ENCODE data around the gene GFAP. TPM values are rescaled to one million over a fixed set of nuclear protein-coding genes. Genes with fewer than 3 reads are reported as not detected.

GFAP gene
- total RNA-seq, 1 experiment from 2014 or later, result 1.2 TPM

DNA sequence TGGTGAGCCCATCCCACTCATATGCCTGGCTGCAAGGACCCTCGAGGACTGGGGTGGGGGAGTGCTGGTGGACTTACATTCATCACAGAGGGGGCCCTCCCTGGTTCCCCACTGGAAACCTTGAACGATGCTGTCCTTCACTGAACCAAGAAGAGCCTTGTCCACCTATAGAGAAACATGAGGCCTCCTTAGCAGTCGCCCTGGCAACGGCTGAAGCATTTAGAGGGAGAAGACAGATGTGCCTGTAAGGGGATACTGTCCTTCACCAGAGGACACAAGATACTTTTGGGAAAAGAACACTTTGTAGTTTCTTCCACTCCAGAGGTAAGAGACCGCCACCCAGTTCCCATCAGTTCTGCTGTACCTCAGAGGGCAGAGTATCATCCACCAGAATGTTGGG is 61.1 kb downstream of the GFAP start:
- no peak overlapping the region for H2BK12ac ChIP-seq (ENCODE audit: insufficient read length, low read depth, low read length)
- H2AFZ ChIP-seq (ENCODE audit: low read length), result no peak overlapping the region
- H3K9me3 ChIP-seq (ENCODE audit: control insufficient read depth, low read depth, low read length), result no peaks in the 10 kb centered on the region
- H3K4me1 ChIP-seq (ENCODE audit: insufficient read depth, low read length), result no peaks in the 10 kb centered on the region
- H3K23me2 ChIP-seq (ENCODE audit: insufficient read length, low read depth, low read length, poor library complexity, severe bottlenecking), result no peaks in the 10 kb centered on the region
- H3K79me2 ChIP-seq (ENCODE audit: insufficient read depth, low read length), result no peaks in the 10 kb centered on the region
- no peak overlapping the region for H3K27ac ChIP-seq (ENCODE audit: insufficient read length, low read depth, low read length)
- no peak overlapping the region for H3K9ac ChIP-seq (ENCODE audit: extremely low read depth, insufficient read length, low read length)
- no peak overlapping the region for H3K23ac ChIP-seq (ENCODE audit: insufficient read length, low read depth, low read length)
- no peak overlapping the region for H3K14ac ChIP-seq (ENCODE audit: insufficient read depth, low read length)
- WGBS (ENCODE audit: extremely low coverage, insufficient read length, low lambda C conversion rate), result no CpG with 5 or more reads among the region's 5 CpGs
- no peaks in the 10 kb centered on the region for H3K79me1 ChIP-seq (ENCODE audit: insufficient read depth, low read depth, low read length, poor library complexity, severe bottlenecking)
- H2BK20ac ChIP-seq (ENCODE audit: low read depth, low read length, poor library complexity, severe bottlenecking), result no peak overlapping the region
- no peak overlapping the region for H4K91ac ChIP-seq (ENCODE audit: insufficient read length, low read depth, low read length)
- TF ChIP-seq, protein P1, sequence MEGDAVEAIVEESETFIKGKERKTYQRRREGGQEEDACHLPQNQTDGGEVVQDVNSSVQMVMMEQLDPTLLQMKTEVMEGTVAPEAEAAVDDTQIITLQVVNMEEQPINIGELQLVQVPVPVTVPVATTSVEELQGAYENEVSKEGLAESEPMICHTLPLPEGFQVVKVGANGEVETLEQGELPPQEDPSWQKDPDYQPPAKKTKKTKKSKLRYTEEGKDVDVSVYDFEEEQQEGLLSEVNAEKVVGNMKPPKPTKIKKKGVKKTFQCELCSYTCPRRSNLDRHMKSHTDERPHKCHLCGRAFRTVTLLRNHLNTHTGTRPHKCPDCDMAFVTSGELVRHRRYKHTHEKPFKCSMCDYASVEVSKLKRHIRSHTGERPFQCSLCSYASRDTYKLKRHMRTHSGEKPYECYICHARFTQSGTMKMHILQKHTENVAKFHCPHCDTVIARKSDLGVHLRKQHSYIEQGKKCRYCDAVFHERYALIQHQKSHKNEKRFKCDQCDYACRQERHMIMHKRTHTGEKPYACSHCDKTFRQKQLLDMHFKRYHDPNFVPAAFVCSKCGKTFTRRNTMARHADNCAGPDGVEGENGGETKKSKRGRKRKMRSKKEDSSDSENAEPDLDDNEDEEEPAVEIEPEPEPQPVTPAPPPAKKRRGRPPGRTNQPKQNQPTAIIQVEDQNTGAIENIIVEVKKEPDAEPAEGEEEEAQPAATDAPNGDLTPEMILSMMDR (conservative IDR thresholded peaks at IDR 0.05), result no peak
- H2BK5ac ChIP-seq (ENCODE audit: insufficient read length, low read length), result no peak overlapping the region
- H2BK120ac ChIP-seq (ENCODE audit: low read depth, low read length, poor library complexity, severe bottlenecking), result no peak overlapping the region
- no peaks in the 10 kb centered on the region; a peak in 1 of 5 replicates for H3K9me3 Mint-ChIP-seq
- no peak overlapping the region for H3K56ac ChIP-seq (ENCODE audit: insufficient read length, low read depth, low read length)
- no peak overlapping the region for H3K4ac ChIP-seq (ENCODE audit: low read depth, low read length)
- H4K5ac ChIP-seq (ENCODE audit: insufficient read length, low read depth, low read length), result no peak overlapping the region
- H2BK15ac ChIP-seq (ENCODE audit: low read depth, low read length), result no peak overlapping the region
- no peak overlapping the region for H4K8ac ChIP-seq (replicated peaks; ENCODE audit: insufficient read length, low read depth, low read length)
- H3K4me3 Mint-ChIP-seq, result no peak overlapping the region
- H3K18ac ChIP-seq (ENCODE audit: insufficient read length, low read depth, low read length), result no peak overlapping the region
- H3K4me2 ChIP-seq (ENCODE audit: insufficient read depth, insufficient read length, low read length), result no peak overlapping the region
- no peaks in the 10 kb centered on the region; a peak in 1 of 4 replicates for H3K4me1 Mint-ChIP-seq
- no peaks in the 10 kb centered on the region for H3K27me3 Mint-ChIP-seq (ENCODE audit: low read depth)
- no peaks in the 10 kb centered on the region for H3K27me3 ChIP-seq (ENCODE audit: insufficient read depth, low read length)
- DNase-seq, result no peak
- no peaks in the 10 kb centered on the region for H4K20me1 ChIP-seq (ENCODE audit: control insufficient read depth, insufficient read depth, insufficient read length)
- H3K36me3 Mint-ChIP-seq (ENCODE audit: insufficient read depth in 1 of 3, low read depth in 3 of 3), result peaks cover 65 to 94% (median 80%) of the 10 kb centered on the region in 3 experiments; a peak in 6 of 7 replicates
- H3K27ac Mint-ChIP-seq, result no peak overlapping the region
- H3T11ph ChIP-seq (ENCODE audit: low read length), result no peak overlapping the region
- no peak overlapping the region for H2AK5ac ChIP-seq (ENCODE audit: insufficient read length, low read length)

Small RNA genes lying within 50 kb of the gene (microRNA-seq; reads per million reads assigned to microRNA genes)
- 0.58 reads per million for gene MIR6783 (ENCODE audit: borderline microRNAs expressed)

Other genes starting within 250 kb of the GFAP start
- 34.1 and 34.3 TPM in 2 replicates for gene CCDC43, start 225.7 kb downstream of the GFAP start, total RNA-seq (2021)
- 24.7 and 26.1 TPM in 2 replicates for gene DBF4B, start 206.8 kb downstream of the GFAP start, total RNA-seq (2021)
- 2.7 and 4.6 TPM in 2 replicates for gene ADAM11, start 156.5 kb downstream of the GFAP start, total RNA-seq (2021)
- gene GJC1, start 85.2 kb downstream of the GFAP start, total RNA-seq (2021), result 114 and 119 TPM in 2 replicates
- gene HIGD1B, start 67.6 kb downstream of the GFAP start, total RNA-seq (2021), result not detected in 2 replicates
- gene EFTUD2, start 16.1 kb downstream of the GFAP start, total RNA-seq (2021), result 150 and 161 TPM in 2 replicates
- gene KIF18B, start 32.3 kb upstream of the GFAP start, total RNA-seq (2021), result 51.8 and 52.6 TPM in 2 replicates
- 6.0 and 6.4 TPM in 2 replicates for gene C1QL1, start 52.8 kb upstream of the GFAP start, total RNA-seq (2021)
- 48.3 and 53.2 TPM in 2 replicates for gene DCAKD, start 136.1 kb upstream of the GFAP start, total RNA-seq (2021)
- gene NMT1, start 145.8 kb upstream of the GFAP start, total RNA-seq (2021), result 150 and 151 TPM in 2 replicates
- gene PLCD3, start 217.0 kb upstream of the GFAP start, total RNA-seq (2021), result 41.6 and 48.5 TPM in 2 replicates
- 9.7 and 10.5 TPM in 2 replicates for gene ACBD4, start 220.2 kb upstream of the GFAP start, total RNA-seq (2021)
- gene HEXIM1, start 233.0 kb upstream of the GFAP start, total RNA-seq (2021), result 32.4 and 33.0 TPM in 2 replicates
- 12.5 and 16.1 TPM in 2 replicates for gene HEXIM2, start 246.4 kb upstream of the GFAP start, total RNA-seq (2021)